Left colon (tissue), 2 donors: ENCODE data around the gene NFS1. TPM values are rescaled to one million over a fixed set of nuclear protein-coding genes. Genes with fewer than 3 reads are reported as not detected.
"Not testable (repeated sequence)": the region's sequence is repeated elsewhere in the genome, so short reads cannot be mapped to it uniquely, and the experiment has no call there.

Experiments
- ATAC-seq: fragments of 200-7000 bp; cut with Tn5 transposase; one replicate; pipeline ENCODE4 v1.9.1; 2020; ENCODE audit warnings: mild to moderate bottlenecking, moderate library complexity
- DNase-seq, 2 donors: peaks; one replicate each; pipeline ENCODE4 v3.0.0-alpha.2; 2020
- intact Hi-C, 2 donors: fragments of 100-400 bp; cut with DNase I in 1 of 2; cut with micrococcal nuclease in 1 of 2; formaldehyde crosslinking; loops; one replicate each; pipeline versions ENCODE4 v1.11.2 to v1.14.0; 2022; cut with DNase I, micrococcal nuclease
- total RNA-seq, 2 donors: library from RNA; stranded (reverse); fragmentation: NEBNext Ultra II Directional; extraction: Animal tissue kit (Norgen Biotek cat#: 25700); gene quantifications; one replicate each; pipeline ENCODE4 v1.2.1, GENCODE V29; 2021
- donor health status: DM: no; HTN: no; CAD: no.
- donor health status: DM: yes; HTN: yes; CAD: no.

NFS1 gene
- total RNA-seq, 2 donors from 2014 or later = 31.5 to 39.0 TPM

DNA sequence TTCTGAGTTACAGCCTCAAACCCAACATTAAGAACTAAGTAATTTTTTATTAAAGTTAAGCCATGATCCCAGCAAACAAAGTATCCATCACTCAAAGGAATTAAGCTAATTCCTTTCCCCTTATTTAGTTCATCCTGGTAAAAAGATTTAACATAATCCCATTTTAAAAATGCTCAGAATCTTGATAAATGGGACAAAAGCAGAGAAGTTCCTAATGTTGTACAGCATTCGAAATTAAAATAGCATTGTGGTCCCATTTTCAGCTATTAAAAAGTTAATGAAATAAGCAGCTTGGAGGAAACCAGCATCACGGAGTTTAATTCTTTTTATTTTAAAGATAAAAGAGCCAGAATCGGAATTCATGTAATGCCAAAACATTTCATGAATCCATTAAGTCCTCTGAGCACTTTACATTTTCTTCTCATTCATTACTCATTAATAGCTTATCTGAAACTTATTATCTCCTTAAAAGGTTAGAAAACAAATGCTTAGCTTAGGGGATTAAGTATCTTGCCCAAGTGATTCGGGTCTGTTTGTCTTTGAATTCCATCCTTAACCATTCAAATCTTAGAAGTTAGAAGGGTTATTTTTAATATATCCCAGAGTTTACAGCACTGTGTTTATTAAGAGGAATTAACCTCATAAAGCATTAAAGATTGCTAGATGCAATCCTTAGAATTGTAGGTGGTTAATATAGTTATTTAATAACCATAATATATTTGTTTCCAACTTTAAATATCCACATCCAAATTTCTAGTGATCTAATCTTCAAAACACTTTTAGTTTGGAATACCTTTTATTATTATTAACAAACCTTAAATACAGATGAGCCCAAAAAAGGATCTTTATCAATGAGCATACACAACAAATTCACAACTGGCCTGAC, 31.7 kb upstream of the NFS1 start:
- intact Hi-C loops = no loop called here
- no peak for DNase-seq
- ATAC-seq = no peak

DNA sequence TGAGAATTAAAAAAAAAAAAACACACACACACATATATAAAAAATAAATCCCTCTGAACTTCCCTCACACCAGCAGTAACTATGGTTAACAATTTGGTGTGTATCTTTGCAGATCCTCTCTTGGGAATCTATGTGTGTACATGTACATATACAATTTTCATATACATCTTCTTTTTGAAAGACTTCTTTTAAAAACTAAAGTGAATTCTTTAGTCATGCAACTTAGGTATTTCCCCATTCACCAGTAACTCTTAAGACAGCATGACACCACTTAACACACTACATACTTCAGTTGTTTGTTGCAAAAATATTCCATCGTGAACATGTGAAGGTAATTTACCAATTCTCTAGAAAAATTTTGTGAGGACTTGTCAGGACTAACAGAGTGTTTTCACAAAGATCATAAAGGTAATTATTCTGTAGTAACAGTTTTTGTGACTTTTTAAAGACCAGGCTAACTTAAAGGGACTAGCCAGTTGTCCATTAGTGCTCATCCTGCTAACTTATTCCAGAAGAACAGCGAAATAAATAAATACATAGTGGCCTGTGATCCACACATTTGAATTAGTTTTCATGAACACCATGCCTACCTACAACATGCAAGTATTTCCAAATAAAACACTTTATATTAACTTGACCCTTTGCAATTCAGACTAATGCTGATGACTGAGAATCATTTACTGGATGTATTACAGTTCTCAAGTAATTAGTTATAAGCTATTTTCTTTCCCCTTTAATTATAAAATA, 30.9 kb upstream of the NFS1 start:
- DNase-seq = no peak
- intact Hi-C loops = no loop called here
- ATAC-seq = no peak

DNA sequence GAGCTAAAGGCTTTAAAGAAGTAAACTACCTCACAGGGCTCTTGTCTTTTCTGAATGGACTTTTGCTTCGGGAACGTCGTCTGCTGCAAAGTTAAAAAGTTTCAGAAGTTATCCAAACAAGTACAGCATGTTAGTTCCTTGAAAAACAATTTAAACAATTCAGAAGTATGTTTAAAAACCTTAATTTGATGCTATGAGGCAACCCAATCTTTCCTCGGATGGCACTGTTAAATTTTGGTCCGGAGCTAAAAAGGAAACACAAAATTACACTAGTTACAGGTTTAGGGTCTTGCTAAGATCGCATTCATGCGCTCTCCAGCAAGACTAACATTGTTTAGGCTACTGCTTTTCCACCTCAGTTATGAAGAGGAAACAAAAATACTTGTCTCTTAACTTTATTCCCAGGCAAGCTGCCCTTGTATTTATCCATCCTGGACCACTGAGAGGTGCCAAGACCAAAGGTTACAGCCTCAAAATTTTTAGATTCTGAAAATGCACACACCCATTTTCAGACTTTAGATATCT, 30.2 kb upstream of the NFS1 start:
- ATAC-seq (no peak), DNase-seq (no peak)
- intact Hi-C loops = no loop called here

DNA sequence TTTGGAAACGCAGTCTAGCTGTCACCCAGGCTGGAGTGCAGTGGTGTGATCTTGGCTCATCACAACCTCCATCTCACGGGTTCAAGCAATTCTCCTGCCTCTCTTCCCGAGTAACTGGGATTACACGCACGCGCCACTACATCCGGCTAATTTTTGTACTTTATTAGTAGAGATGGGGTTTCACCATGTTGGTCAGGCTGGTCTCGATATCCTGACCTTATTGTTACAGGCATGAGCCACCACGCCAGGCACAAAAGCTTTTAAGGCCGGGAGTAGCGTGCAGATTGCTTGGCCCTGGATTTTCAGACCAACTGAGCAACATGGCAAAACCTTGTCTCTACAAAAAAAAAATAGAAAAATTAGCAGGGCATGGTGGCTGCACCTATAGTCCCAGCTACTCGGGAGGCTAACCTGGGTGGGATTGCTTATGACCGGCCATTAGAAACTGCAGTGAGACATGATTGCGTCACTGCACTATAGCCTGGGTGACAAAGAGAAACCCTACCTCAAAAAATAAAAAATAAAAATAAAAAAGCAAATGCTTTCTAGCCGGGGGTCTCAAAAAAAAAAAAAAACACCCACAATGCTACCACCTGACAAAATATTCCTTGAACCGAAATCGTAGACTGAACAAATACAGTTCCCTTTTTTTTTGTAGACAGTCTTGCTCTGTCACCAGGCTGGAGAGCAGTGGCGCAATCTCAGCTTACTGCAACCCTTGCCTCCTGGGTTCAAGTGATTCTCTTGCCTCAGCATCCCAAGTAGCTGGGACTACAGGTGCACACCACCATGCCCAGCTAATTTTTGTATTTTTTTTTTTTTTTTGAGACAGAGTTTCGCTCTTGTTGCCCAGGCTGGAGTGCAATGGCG, 27.9 kb upstream of the NFS1 start:
- intact Hi-C loops = no loop called here

DNA sequence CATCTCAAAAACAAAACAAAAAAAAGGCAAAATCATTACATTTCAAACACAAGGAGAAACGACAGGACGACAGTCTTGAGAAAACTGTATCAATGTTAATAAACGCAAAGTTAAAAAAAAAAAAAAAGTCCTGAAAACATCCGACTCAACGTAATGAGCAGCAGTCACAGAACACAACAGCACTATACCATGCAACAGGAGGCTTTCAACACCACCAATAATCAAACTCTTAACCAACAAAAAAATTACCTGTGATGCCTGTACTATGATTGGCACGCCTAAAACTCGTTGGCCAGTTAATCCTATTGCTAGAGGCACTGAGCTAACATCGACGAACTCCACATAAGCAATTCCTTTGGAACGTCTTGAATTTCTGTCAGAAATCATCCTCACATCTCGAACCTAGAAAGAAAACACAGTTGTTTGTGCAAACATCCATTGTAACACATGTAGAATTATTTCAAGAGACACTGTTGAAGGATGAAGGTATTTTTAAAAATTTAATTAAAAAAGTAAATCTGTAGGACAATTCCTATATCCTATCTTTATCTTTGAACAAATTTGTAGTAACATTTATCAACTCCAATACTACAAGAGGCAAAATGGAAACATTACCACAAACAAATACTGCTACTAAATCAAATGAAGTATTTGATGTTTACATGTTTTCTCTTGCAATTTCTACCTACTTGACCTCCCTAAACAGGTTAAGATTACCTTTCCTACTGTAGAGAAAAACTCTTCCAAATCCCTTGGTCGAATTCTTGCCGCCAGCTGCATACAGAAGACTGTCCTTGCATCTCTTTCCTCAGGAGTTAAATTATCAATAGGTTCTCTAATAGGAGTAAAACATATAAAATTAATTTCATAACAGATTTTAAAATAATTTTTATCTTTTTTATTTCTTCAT, 25.4 kb upstream of the NFS1 start:
- no peak for DNase-seq
- intact Hi-C loops = no loop called here
- no peak for ATAC-seq

More for the DNA sequence above, 27.9 kb upstream of the NFS1 start:
- no peak for DNase-seq
- no peak for ATAC-seq

DNA sequence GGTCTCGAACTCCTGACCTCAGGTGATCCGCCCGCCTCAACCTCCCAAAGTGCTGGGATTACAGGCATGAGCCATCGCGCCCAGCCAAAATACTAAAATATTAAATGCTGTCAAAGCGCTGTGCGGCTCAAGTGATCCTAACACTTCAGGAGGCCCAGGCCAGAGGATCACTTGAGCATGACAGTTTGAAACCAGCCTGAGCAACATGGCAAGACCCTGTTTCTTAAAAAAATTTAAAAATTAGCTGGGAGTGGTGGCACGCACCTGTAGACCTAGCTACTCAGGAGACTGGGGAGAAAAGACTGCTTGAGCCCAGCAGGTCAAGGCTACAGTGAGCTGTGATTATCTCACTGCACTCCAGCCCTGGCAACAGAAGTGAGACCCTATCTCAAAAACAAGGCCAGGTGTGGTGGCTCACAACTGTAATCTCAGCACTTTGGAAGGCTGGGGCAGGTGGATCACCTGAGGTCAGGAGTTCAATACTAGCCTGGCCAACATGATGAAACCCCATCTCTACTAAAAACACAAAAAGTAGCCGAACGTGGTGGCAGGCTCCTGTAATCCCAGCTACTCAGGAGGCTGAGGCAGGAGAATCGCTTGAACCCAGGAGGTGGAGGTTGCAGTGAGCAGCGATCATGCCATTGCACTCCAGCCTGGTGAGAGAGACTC, 24.6 kb upstream of the NFS1 start:
- ATAC-seq, intact Hi-C loops, DNase-seq: not testable (repeated sequence)

DNA sequence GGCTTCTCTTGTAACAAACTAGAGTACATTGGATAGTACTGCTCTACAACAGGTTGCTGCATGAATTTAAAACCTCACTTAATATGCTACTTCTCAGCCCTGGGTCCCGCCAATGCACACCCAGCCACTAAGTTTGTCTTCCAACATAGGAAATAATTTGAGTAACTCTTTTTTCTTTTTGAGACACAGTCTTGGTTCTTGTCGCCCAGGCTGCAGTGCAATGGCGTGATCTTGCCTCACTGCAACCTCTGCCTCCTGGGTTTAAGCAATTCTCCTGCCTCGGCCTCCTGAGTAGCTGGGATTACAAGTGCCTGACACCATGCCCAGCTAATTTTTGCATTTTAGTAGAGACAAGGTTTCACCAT, 24.1 kb upstream of the NFS1 start:
- DNase-seq, intact Hi-C loops, ATAC-seq: not testable (repeated sequence)

DNA sequence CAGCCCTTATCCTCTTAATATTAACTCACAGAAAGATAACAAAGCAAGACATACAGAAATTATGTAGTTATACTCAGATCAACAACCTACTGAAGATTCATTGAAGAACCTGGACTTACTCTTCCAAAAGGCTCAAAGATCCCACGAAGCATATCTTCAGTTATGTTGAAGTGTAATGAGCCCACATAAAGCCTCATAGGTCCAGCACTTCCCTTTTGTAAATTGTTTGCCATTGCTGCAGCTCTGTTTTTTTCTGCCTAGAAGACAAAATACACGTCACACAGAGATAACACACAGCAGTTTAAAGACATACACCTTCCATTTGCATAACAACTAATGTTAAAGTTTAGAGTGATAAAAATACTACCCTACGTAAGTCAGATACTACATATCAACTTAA, 22.5 kb upstream of the NFS1 start:
- DNase-seq = no peak
- ATAC-seq = no peak
- intact Hi-C loops = no loop called here

DNA sequence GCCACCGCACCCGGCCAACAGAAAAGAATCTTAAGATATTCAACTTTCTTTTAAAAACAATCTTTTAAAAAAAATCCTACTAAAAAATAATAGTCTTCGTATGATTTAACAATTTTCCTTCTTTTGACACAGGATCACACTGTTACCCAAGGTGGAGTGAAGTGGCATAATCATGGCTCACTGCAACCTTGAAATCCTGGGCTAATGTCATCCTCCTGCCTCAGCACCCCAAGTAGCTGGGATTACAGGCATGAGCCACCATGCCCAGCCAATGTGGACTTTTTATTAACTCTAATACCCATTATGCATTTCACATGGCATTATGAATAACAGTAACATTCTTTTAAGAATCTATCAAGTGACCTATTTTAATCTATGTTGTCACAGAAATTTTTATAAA, 22.1 kb upstream of the NFS1 start:
- DNase-seq (no peak), ATAC-seq (no peak)
- intact Hi-C loops = no loop called here

DNA sequence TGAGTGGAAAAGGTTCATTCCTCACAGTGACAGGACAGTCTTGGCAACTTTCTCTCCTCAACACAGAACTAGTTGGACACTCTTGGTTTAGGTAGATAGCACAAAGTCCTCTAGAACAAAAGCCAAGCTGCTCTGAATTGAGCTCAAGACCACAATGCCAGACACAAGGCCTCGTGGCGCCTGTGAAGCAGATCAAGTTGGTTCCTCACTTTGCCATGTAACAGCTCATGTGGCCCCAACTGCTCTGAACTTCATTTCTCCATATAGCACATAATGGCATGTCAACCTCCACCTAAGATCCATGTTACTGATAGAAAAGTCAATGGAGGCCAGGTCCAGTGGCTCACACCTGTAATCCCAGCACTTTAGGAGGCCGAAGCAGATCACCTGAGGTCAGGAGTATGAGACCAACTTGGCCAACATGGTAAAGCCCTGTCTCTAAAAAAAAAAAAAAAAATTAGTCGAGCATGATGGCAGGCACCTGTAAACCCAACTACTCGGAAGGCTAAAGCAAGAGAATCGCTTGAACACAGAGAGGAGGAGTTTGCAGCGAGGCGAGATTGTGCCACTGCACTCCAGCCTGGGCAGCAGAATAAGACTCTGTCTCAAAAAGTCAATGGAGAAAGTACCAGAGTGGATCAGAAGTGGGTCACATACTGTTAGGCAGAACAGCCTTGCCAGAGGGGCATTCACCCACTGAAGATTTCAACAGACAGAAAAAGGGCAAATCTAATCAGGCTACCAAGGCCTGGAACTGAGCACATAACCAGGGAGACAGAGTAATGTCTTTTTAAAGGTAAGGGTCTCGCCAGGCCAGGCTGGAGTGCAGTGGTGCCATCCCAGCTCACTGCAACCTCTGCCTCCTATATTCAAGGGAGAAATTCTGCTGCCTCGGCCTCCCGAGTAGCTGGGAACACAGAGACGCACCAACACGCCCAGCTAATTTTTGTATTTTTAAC, 21.3 kb upstream of the NFS1 start:
- intact Hi-C loops = no loop called here
- DNase-seq (no peak), ATAC-seq (no peak)

DNA sequence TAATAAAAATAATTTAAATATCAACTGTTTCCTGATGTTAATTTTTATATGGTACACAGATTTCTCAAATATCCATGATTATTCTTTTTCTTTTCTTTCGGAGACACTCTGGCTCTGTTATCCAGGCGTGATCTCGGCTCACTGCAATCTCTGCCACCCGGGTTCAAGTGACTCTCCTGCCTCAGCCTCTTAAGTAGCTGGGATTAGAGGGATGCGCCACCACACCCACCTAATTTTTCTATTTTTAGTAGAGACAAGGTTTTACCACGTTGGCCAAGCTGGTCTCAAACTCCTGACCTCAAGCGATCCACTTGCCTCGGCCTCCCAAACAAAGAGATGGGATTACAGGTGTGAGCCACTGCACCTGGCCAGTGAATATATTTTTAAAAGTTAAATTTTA, 20.6 kb upstream of the NFS1 start:
- no peak for DNase-seq
- ATAC-seq = no peak
- intact Hi-C loops = no loop called here

DNA sequence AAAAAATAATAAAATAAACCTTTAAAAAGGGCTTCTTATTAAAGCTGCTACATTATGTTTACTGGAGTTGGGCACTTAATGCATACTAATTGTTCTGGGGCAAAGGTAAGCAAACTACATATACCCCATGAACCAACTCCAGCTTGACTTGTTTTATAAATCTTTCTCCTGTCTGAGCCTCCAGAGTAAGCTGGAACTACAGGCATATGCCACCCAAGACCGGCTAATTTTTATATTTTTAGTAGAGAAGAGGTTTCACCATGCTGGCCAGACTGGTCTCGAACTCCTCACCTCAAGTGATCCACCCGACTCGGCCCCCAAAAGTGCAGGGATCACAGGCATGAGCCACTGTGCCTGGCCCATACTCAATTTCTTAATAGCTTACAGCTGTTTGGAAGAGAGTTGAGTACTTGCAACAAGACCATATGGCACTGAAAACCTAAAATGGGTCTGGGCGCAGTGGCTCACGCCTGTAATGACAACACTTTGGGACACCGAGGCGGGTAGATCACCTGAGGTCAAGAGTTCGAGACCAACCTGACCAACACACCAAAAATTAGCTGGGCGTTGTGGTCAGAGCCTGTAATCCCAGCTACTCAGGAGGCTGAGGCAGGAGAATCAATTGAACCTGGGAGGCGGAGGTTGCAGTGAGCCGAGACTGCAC, 20.0 kb upstream of the NFS1 start:
- no peak for ATAC-seq
- intact Hi-C loops = no loop called here
- no peak for DNase-seq

DNA sequence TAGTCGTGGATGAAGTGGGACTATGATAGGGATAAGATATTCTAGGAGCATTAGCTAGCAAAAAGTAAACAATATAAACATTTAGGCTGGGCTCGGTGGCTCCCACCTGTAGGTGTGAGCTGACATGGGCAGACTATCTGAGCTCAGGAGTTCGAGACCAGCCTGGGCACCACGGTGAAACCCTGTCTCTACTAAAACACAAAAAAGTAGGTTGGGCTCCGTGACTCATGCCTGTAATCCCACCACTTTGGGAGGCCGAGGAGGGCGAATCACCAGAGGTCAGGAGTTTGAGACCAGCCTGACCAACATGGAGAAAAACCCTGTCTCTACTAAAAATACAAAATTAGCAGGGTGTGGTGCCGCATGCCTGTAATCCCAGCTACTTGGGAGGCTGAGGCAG, 19.2 kb upstream of the NFS1 start:
- intact Hi-C loops, ATAC-seq, DNase-seq: not testable (repeated sequence)

DNA sequence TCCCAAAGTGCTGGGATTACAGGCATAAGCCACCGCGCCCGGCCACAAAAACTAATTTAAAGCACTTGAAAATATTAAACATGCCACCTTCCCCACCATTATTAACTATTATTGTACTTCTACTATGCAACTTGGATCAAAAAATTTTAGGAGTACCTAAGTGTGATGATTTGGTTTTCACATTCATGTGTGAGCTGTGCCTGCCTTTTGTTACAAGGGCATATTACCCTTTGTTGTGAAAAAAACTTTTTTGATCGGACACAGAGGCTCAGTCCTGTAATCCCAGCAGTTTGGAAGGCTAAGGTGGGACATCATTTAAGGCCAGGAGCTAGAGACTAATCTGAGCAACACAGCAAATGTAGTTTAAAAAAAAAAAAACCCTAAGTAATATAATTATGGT, 17.2 kb upstream of the NFS1 start:
- intact Hi-C loops = no loop called here
- DNase-seq (no peak), ATAC-seq (no peak)

DNA sequence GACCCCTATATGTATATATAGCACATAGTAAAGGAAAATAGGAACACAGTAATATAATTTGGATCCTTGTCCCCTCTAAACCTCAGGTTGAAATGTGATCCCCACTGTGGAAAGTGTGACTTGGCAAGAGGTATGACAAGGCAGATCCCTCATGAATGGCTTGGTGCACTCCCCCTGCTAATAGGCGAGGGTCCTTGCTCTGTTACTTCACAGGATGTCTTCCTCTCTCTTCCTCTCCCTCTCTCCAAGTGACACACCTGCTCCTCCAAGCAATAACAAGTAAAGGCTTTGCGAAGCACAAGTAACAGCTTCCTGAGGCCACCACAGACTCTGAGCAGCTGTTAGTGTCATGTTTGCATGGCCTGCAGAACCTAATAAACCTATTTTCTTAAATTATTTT, 16.5 kb upstream of the NFS1 start:
- intact Hi-C loops = no loop called here
- no peak for DNase-seq
- ATAC-seq = no peak

DNA sequence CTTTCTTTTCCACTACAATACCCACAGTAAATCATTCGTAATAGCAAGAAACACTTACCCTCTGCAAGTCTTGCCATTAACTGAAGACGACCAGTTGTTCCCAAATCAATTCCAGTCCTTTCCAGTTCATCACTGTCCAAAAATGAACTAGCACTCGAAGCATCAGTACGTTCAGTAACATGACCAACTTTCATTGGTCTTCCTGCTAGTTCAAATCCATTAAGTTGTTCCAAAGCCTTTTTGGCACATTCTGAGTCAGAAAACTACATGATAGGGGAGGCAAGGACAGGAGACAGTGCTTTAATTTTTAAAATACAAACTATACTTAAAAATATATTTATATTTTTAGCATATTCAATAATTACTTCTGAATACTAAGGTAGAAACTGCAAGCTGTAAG, 15.0 kb upstream of the NFS1 start:
- ATAC-seq (no peak), DNase-seq (no peak)
- intact Hi-C loops = no loop called here
